Stimulated activated naive B cell treated with anti-CD40 and anti-IgM and Interleukin-4, amounts not matched to agents 10 μg/mL and 1 μg/mL and 100 μg/mL, for 72 hours (primary cell): Measurements from ENCODE around the gene MYO1D.
A peak's percentile ranks its signal among the peaks of the same experiment; 100 is the strongest.

ENCODE experiments used
- ATAC-seq, 2 donors: fragments of 150-1000 bp; cut with Tn5 transposase; replicated peaks; 2 replicates each; pipeline ENCODE4 v1.10.0; 2021; ENCODE audit warnings: moderate library complexity in 1 of 2
- DNase-seq: peaks from one replicate; pipeline ENCODE4 v3.0.0; 2021
- H3K27ac Mint-ChIP-seq: one replicate; pipeline ENCODE4 v1.8.0; 2022; ENCODE audit warnings: mild to moderate bottlenecking, mixed read lengths
- H3K27me3 Mint-ChIP-seq, 2 donors: one replicate each; pipeline ENCODE4 v1.8.0; 2022; ENCODE audit warnings: mixed read lengths in 2 of 2
- H3K36me3 Mint-ChIP-seq, 2 donors: one replicate each; pipeline ENCODE4 v1.8.0; 2022; ENCODE audit warnings: mixed read lengths in 2 of 2, mild to moderate bottlenecking in 1 of 2
- H3K4me1 Mint-ChIP-seq, 2 donors: one replicate each; pipeline ENCODE4 v1.8.0; 2022; ENCODE audit warnings: mixed read lengths in 2 of 2, mild to moderate bottlenecking in 1 of 2
- H3K4me3 Mint-ChIP-seq, 2 donors: one replicate each; pipeline ENCODE4 v1.8.0; 2022; ENCODE audit warnings: mild to moderate bottlenecking in 2 of 2, mixed read lengths in 2 of 2, moderate library complexity in 1 of 2
- H3K9me3 Mint-ChIP-seq, 2 donors: one replicate each; pipeline ENCODE4 v1.8.0; 2022; ENCODE audit warnings: mixed read lengths in 2 of 2, mild to moderate bottlenecking in 1 of 2

MYO1D gene

GRCh38 chr17:32777922-32778321 lies 99.0 kb downstream of the MYO1D start:
- ATAC-seq = no peak
- Mint-ChIP-seq H3K4me1 (peaks cover 0 to 2% of the 10 kb centered on the region in 2 donors), H3K27ac (no peak overlapping the region), H3K27me3 (peaks cover 0 to 6% of the 10 kb centered on the region in 2 donors), H3K9me3 (no peaks in the 10 kb centered on the region), H3K36me3 (peaks cover 1 to 7% of the 10 kb centered on the region in 2 donors), H3K4me3 (no peak overlapping the region)
- no peak for DNase-seq

GRCh38 chr17:32777436-32777835 lies 99.5 kb downstream of the MYO1D start:
- H3K4me1 Mint-ChIP-seq = peaks cover 0 to 5% of the 10 kb centered on the region in 2 donors
- peaks cover 1 to 7% of the 10 kb centered on the region in 2 donors for H3K36me3 Mint-ChIP-seq
- H3K9me3 Mint-ChIP-seq = no peaks in the 10 kb centered on the region

GRCh38 chr17:32774695-32775084 lies 102.2 kb downstream of the MYO1D start:
- peaks cover 1 to 10% of the 10 kb centered on the region in 2 donors for H3K36me3 Mint-ChIP-seq
- H3K4me1 Mint-ChIP-seq = peaks cover 0 to 6% of the 10 kb centered on the region in 2 donors
- no peaks in the 10 kb centered on the region for H3K9me3 Mint-ChIP-seq
- H3K27ac Mint-ChIP-seq = no peak overlapping the region
- ATAC-seq (no peak), DNase-seq (no peak)
- no peak overlapping the region for H3K4me3 Mint-ChIP-seq
- H3K27me3 Mint-ChIP-seq = peaks cover 0 to 6% of the 10 kb centered on the region in 2 donors

More at GRCh38 chr17:32777436-32777835, 99.5 kb downstream of the MYO1D start:
- DNase-seq (no peak), ATAC-seq (no peak)
- Mint-ChIP-seq H3K27me3 (peaks cover 0 to 6% of the 10 kb centered on the region in 2 donors), H3K27ac (no peak overlapping the region), H3K4me3 (no peak overlapping the region)

GRCh38 chr17:32773856-32774694 lies 102.8 kb downstream of the MYO1D start:
- Mint-ChIP-seq H3K27ac (no peak overlapping the region), H3K27me3 (peaks cover 0 to 6% of the 10 kb centered on the region in 2 donors), H3K9me3 (no peaks in the 10 kb centered on the region), H3K4me3 (no peak overlapping the region), H3K36me3 (peaks cover 1 to 10% of the 10 kb centered on the region in 2 donors), H3K4me1 (peaks cover 0 to 6% of the 10 kb centered on the region in 2 donors)
- no peak for ATAC-seq
- no peak for DNase-seq

GRCh38 chr17:32772453-32773025 lies 104.4 kb downstream of the MYO1D start:
- Mint-ChIP-seq H3K4me1 (peaks cover 0 to 6% of the 10 kb centered on the region in 2 donors), H3K27me3 (peaks cover 0 to 6% of the 10 kb centered on the region in 2 donors), H3K9me3 (no peaks in the 10 kb centered on the region), H3K4me3 (no peak overlapping the region), H3K36me3 (peaks cover 1 to 10% of the 10 kb centered on the region in 2 donors), H3K27ac (no peak overlapping the region)
- ATAC-seq (peak; percentile 50 to 80), DNase-seq (no peak)

- no peak overlapping the region for H3K4me3 Mint-ChIP-seq
Observed at GRCh38 chr17:32771396-32771795, 105.5 kb downstream of the MYO1D start.

GRCh38 chr17:32769846-32770245 lies 107.1 kb downstream of the MYO1D start:
- no peaks in the 10 kb centered on the region for H3K9me3 Mint-ChIP-seq
- DNase-seq (no peak), ATAC-seq (no peak)
- H3K4me3 Mint-ChIP-seq = no peak overlapping the region
- H3K27ac Mint-ChIP-seq = no peak overlapping the region
- H3K36me3 Mint-ChIP-seq = peaks cover 0 to 10% of the 10 kb centered on the region in 2 donors
- H3K4me1 Mint-ChIP-seq = peaks cover 0 to 6% of the 10 kb centered on the region in 2 donors
- H3K27me3 Mint-ChIP-seq = peaks cover 0 to 6% of the 10 kb centered on the region in 2 donors

More at GRCh38 chr17:32771396-32771795, 105.5 kb downstream of the MYO1D start:
- H3K27me3 Mint-ChIP-seq = peaks cover 0 to 6% of the 10 kb centered on the region in 2 donors
- H3K9me3 Mint-ChIP-seq = no peaks in the 10 kb centered on the region
- ATAC-seq = no peak
- H3K4me1 Mint-ChIP-seq = peaks cover 0 to 6% of the 10 kb centered on the region in 2 donors
- DNase-seq = no peak
- no peak overlapping the region for H3K27ac Mint-ChIP-seq
- peaks cover 1 to 10% of the 10 kb centered on the region in 2 donors for H3K36me3 Mint-ChIP-seq

GRCh38 chr17:32763855-32764439 lies 113.0 kb downstream of the MYO1D start:
- Mint-ChIP-seq H3K27me3 (no peaks in the 10 kb centered on the region), H3K4me1 (no peaks in the 10 kb centered on the region), H3K4me3 (no peak overlapping the region), H3K27ac (no peak overlapping the region), H3K9me3 (no peaks in the 10 kb centered on the region), H3K36me3 (peaks cover 3 to 18% of the 10 kb centered on the region in 2 donors)
- ATAC-seq = no peak
- DNase-seq = no peak

GRCh38 chr17:32759476-32759875 lies 117.4 kb downstream of the MYO1D start:
- Mint-ChIP-seq H3K27me3 (no peaks in the 10 kb centered on the region), H3K4me3 (no peak overlapping the region), H3K4me1 (peaks cover 0 to 1% of the 10 kb centered on the region in 2 donors), H3K27ac (no peak overlapping the region), H3K9me3 (no peaks in the 10 kb centered on the region), H3K36me3 (peaks cover 4 to 21% of the 10 kb centered on the region in 2 donors)
- ATAC-seq (no peak), DNase-seq (no peak)

GRCh38 chr17:32757963-32758362 lies 119.0 kb downstream of the MYO1D start:
- Mint-ChIP-seq H3K4me3 (no peak overlapping the region), H3K4me1 (peaks cover 0 to 1% of the 10 kb centered on the region in 2 donors), H3K27ac (no peak overlapping the region), H3K9me3 (no peaks in the 10 kb centered on the region), H3K36me3 (peaks cover 4 to 15% of the 10 kb centered on the region in 2 donors), H3K27me3 (no peaks in the 10 kb centered on the region)
- no peak for DNase-seq
- no peak for ATAC-seq

- DNase-seq (no peak), ATAC-seq (no peak)
- H3K27me3 Mint-ChIP-seq = no peaks in the 10 kb centered on the region
- H3K27ac Mint-ChIP-seq = no peak overlapping the region
- peaks cover 0 to 1% of the 10 kb centered on the region in 2 donors for H3K4me1 Mint-ChIP-seq
- no peak overlapping the region for H3K4me3 Mint-ChIP-seq
- peaks cover 4 to 10% of the 10 kb centered on the region in 2 donors for H3K36me3 Mint-ChIP-seq
- H3K9me3 Mint-ChIP-seq = no peaks in the 10 kb centered on the region
Observed at GRCh38 chr17:32756696-32757095, 120.2 kb downstream of the MYO1D start.

GRCh38 chr17:32755045-32755805 lies 121.7 kb downstream of the MYO1D start:
- peak; percentile 58 to 63 for ATAC-seq
- Mint-ChIP-seq H3K9me3 (no peaks in the 10 kb centered on the region), H3K4me3 (no peak overlapping the region), H3K27ac (no peak overlapping the region), H3K27me3 (no peaks in the 10 kb centered on the region), H3K36me3 (peaks cover 2 to 6% of the 10 kb centered on the region in 2 donors), H3K4me1 (peaks cover 0 to 1% of the 10 kb centered on the region in 2 donors)
- DNase-seq = no peak

GRCh38 chr17:32752934-32753333 lies 124.0 kb downstream of the MYO1D start:
- no peak for ATAC-seq

GRCh38 chr17:32747856-32748255 lies 129.1 kb downstream of the MYO1D start:
- H3K9me3 Mint-ChIP-seq = no peaks in the 10 kb centered on the region
- peaks cover 6 to 8% of the 10 kb centered on the region in 2 donors for H3K4me1 Mint-ChIP-seq
- DNase-seq (no peak), ATAC-seq (no peak)
- no peaks in the 10 kb centered on the region for H3K27me3 Mint-ChIP-seq
- H3K36me3 Mint-ChIP-seq = peaks cover 2 to 13% of the 10 kb centered on the region in 2 donors
- no peak overlapping the region for H3K27ac Mint-ChIP-seq
- no peak overlapping the region for H3K4me3 Mint-ChIP-seq

More at GRCh38 chr17:32752934-32753333, 124.0 kb downstream of the MYO1D start:
- no peak for DNase-seq
- Mint-ChIP-seq H3K27me3 (no peaks in the 10 kb centered on the region), H3K36me3 (peaks cover 2 to 7% of the 10 kb centered on the region in 2 donors), H3K4me3 (no peak overlapping the region), H3K9me3 (no peaks in the 10 kb centered on the region), H3K27ac (no peak overlapping the region), H3K4me1 (peaks cover 0 to 1% of the 10 kb centered on the region in 2 donors)
